Left hindlimb (tissue), 1 donor: Measurements from ENCODE around the gene LCE6A.

Experiments
- DNase-seq: peaks from one replicate; pipeline ENCODE4 v3.0.0-alpha.2; 2018

The LCE6A gene, protein sequence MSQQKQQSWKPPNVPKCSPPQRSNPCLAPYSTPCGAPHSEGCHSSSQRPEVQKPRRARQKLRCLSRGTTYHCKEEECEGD

DNA sequence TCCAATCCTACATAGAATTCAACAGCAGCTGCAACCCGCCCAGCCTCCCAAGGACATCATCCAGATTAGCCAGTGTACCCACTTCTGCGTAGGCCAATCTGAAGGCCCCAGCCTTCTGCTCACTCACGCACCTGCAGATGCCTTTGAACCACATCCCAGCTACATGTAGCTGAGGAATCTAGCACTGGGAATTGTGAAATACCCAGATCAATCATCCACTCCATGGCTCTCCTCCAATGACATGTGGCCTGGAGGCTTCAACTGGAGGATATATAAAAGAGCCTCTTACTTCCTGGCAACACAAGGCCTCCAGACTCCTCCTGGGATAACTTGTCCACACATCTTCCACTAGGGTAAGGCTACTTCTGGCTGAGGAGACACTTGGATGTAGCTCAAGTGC, at the start of gene LCE6A:
TSS of gene LCE6A (plus strand) at position 301 of the 400 bp plus-strand sequence. CDS start 665 bp downstream, outside the sequence.
- no peak for DNase-seq

DNA sequence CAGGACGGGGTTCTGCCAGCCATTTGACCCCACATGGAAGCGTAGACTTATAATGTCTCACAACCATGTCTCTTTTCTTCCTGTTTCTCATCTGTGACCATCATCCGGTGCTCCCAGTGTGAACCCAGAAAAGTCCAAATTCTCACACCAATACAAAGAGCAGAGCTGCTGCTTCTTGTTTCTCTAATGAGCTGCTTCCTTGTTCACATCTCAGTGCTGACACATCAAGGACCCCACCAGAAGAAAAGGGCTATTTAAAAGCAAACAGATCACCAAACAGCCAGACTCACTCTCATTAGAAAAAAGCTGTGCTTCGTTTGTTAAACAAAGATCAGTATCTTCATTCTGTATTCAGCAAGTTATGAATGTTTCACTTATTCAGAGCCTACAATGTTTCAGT, 47.0 kb upstream of the LCE6A start:
- no peak for DNase-seq

DNA sequence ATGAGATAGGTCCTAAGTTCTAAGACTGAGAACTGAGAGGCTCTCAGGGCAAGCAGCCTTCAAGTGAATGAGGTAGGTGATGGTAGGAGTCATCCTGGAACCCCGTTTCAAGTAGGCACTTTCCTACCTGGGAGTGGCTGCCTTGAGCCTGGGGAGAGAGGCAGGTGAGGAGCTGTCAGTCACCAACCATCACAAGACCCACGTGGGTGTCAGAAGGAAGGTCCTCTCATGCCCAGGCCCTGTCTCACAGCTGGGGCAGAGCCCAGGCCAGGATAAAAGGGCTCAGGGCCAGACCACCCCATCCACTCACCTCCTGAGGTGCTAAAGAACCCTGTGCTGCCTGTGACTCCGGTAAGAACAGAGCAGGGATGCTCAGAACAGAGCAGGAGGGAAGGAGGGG, 46.2 kb upstream of the LCE6A start, which contains the start of gene LCE1D:
TSS of gene LCE1D (plus strand) at position 301 of the 400 bp plus-strand sequence. CDS start 1,074 bp downstream, outside the sequence.
- DNase-seq = no peak

DNA sequence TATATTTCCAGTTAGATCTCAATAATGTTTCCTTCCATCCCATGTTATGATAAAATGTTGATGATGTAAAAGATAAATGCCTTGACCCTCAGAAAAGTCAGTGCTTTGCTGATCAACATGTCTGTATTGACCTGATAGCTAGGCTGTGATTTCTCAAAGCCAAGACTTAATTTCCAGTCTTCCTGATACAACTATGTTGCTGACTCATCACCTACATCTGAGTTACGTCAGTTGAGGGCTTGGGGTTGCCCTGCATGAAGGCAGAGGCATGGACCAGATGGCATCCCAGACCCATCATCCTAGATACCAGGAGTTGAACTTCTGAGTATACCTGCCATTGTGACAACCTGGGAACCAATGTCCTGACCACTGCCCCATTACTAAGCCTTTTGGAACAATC, 41.3 kb upstream of the LCE6A start:
- no peak for DNase-seq

DNA sequence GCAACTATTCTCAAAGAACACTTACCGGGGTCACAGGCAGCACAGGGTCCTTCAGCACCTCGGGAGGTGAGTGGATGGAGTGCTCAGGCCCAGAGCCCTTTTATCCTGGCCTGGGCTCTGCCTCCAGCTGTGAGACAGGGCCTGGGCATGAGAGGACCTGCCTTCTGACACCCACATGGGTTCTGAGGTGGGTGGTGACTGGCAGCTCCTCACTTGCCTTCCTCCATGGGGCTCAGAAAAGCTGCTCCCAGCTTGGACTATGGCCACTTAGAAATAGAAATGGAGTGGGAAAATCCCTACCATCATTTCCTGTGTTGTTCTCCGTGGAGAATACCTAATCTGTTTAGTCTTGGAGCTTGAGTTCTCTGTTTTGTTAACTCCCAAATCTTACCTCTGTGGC, 36.1 kb upstream of the LCE6A start, which contains the start of gene LCE1C:
TSS of gene LCE1C (minus strand) at position 76 of the 400 bp plus-strand sequence. CDS start 1,173 bp downstream, outside the sequence.
- DNase-seq = no peak

DNA sequence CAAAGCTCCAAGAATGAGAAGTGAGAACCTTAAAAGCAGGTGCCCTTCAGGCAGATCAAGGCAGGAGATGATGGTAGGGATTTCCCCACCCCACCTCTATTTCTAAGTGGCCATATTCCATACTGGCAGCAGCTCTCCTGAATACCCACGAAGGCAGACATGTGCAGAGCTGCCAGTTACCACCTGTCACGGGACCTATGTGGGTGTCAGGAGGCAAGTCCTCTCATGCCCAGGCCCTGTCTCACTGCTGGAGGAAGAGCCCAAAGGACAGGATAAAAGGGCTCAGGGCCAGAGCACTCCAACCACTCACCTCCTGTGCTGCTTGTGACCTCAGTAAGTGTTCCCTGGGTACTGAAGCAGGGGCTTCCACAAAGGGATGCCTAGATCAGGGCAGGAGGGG, 31.6 kb upstream of the LCE6A start:
- DNase-seq = no peak

DNA sequence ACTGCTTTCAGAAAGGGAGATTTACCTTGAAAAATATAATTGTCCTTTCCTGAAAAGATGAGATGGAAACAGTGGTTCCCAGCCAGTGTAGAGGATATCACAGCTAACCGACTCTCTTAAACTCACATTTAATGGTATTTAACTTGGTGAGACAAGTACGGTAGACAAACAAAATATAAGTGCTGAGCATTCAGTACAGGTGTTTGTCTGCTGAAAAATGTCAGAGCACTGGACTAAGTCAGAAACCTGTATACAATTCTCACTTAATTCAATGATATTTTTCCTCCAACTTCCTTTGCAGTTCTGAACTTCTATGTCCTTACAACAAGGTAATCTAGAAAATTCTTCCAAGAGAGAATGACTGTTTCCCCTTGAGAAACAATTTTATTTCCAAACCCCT, 31.0 kb upstream of the LCE6A start, which contains the start of gene LCE1B:
TSS of gene LCE1B (plus strand) at position 301 of the 400 bp plus-strand sequence. CDS start 476 bp downstream, outside the sequence.
- no peak for DNase-seq

DNA sequence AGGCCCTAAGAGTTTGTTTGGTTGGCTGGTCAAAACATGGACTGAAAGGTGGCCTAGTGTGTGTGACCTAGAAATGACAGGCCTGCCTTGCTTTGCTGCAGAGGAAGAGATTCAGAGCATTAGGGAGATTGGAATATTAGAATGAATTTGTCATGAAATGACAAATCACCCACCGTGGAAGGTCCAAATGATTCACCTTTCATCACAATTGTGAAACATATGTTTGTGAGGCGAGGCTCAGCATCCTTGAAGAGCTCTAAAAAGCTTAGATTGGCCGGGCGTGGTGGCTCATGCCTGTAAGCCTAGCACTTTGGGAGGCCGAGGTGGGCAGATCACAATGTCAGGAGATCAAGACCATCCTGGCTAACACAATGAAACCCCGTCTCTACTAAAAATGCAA, 25.3 kb upstream of the LCE6A start:
- no peak for DNase-seq

DNA sequence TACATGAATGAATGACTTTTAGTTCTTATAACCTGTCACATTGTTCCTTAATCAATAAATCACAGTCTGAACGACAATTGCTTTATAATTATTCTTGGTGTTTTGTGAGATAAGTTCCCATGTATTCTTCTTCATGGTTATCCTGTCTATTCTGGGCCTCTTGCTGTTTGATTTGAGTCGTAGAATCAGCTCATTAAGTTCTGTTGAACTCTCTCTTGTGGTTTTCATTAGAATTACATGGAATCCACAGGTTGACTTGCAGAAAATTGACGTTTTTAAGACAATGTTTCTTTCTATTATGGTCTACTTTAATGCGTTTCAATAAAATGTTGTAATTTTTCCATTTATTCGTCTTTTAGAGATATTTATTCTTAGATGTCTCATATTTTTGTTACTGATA, 19.4 kb upstream of the LCE6A start:
- DNase-seq = no peak

DNA sequence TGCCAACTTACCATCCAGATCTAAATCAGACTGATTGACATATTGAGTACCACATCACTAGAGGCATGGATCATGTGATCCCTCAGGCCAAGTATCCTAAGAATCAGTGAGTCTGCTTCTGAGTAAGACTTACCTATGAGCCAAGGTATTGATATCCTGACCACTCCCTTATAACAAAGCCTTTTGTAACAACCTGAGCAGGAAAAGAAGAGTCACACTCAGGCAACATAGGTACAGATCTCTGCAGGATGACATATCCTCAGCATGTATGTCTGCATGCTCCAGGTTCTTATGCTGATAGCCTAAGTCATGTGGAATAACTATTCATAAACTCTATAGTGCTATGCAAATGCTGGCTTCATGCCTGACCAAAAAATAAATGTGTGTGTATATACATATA, 17.7 kb upstream of the LCE6A start:
- DNase-seq = no peak

DNA sequence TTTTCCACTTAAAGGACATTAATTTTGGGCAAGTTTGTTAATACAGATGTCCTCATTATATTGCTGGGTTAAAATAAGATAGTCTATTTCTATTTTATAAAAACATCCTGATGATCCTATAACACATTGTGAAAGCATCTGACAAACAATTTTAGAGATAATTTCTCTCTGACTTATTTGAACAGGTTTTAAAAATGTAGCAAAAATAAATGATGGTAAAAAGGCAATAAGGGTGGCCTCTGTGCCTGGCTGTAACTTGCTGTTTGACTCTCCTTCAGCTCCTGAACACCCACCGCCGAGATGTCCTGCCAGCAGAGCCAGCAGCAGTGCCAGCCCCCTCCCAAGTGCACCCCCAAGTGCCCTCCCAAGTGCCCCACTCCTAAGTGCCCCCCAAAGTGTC, 15.5 kb upstream of the LCE6A start, which contains the start of gene LCE1A:
TSS of gene LCE1A (plus strand) at position 301 of the 400 bp plus-strand sequence. CDS start at position 301, 0 bp downstream.
- DNase-seq = no peak

DNA sequence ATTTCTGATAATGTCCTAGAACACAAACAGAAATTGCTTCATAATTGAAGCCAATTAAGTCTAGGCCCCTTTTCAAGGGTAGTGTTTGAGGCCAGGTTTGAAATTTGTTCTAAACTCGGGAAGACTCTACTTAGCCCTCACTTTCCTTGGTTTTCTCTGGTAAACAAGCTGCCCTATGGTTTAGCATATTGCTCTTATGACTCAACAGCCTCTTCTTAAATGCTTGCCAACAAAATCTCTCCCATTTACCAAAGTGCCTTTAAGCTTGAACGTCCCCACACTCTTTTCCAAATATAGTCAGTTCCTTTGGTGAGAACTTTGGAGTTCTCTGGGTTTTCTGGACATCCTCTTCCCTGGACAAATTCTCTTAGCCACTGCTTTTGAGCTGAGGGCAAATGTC, 5.8 kb upstream of the LCE6A start:
- DNase-seq = no peak

DNA sequence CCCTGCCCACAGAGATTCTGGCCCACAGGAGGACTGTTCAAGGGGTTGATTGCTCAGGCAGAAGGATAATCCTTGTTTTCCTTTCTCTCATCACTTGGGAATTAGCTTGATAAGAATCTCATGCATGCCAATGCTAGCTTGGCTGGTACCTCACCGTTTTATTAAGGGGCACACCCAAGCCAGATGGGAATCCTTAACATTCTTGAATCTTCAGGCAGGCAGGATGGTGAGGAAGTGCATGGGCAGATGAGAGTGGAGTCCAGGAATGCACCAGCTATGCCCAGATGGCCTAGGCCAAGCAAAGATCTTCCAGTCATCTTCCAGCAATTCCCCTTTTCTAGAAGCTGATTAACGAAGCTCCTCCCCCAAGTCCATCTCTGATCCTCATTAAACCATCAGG, 13.0 kb downstream of the LCE6A start:
- no peak for DNase-seq

DNA sequence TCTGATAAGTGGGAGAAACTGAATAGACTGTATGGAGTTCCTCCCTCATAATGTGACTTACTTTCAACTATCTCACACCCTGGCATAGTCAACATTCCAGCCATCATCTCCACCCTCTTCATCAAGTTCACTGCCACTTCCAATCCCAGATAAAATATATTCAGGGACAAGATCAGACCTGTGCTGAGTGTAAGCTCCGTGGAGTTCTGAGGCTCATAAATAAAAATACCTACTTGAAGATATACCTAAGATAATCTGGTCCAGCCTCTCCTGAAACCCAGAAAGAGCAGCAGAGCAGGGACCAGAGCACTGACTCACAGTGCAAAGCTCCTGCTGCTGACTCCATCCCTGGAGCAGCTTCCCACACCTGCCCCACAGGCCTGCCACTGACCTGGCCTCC, 15.4 kb downstream of the LCE6A start:
- no peak for DNase-seq

DNA sequence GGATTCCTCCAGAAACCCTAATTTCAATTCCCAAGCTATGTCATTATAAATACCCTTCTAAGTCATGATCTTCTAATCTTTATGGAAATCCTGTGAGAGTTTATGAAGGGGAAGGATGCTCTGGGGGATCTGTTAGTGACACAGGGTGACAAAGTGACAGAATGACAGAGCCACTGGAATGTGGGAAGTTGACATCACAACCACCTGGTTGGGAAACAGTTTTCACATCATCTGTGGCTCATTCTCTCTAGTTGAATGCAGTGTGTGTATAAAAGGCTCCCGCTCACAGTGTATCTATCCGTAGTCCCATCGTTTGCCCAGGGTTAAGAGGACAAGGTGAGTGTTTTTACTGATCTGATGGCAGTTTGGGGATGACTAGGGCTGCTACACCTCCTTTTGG, 17.0 kb downstream of the LCE6A start, which contains the start of gene LCE7A:
TSS of gene LCE7A (plus strand) at position 301 of the 400 bp plus-strand sequence. CDS start 702 bp downstream, outside the sequence.
- DNase-seq = no peak

DNA sequence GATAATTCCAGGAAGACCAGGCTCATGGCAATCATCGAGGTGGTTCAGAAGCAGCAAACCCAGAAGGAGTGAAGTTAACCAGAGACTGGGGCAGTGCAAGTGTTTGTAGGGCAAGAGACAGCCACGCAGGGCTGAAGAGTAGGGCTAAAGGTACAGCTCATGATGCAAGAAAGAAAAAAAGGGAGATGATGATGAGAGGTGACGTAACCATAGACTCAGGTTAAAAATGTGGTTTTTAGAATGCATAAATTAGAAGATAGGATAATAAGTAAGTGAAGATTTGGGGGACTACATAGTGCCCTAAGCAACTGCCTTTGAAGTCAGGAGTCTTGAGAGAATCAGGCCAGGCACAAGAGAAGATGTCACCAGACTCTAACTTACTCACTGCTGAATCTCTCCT, 17.5 kb downstream of the LCE6A start:
- DNase-seq = no peak

DNA sequence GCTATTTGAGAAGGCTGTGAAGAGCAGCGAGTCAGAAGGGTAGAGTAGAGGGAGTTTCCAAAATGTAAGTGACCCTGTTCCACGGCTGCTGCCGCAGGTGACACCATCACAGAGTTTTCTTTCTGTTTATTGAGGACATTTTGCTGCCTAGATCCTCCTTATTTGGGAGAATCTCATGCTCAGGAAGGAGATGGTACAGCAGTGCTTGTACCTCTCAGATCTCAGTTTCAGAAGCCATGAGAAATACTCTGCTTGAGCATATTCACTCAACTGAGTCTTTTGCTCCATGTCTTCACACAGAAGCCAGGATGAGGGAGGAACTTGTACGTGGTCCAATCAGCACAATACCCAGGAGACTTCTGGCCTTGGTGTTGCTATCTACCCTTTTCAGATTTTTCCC, 18.7 kb downstream of the LCE6A start:
- no peak for DNase-seq

DNA sequence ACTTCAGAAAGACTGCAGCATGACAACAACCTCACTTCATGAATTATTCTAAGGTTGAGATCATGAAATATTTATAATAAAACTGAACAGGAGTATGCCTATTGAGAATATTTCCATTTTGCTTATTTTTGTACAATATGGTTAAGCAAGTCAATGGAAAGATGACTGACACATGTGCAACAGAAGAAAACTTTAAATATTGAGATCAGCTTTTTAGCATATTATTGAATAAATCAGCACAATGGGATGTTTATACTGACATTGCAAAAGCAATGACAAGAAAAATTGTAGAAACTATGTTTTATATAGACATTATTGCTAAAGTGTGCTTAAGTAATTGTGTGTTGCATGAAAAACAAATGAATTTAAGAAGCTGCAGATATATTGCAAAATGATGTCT, 21.8 kb downstream of the LCE6A start:
- no peak for DNase-seq

DNA sequence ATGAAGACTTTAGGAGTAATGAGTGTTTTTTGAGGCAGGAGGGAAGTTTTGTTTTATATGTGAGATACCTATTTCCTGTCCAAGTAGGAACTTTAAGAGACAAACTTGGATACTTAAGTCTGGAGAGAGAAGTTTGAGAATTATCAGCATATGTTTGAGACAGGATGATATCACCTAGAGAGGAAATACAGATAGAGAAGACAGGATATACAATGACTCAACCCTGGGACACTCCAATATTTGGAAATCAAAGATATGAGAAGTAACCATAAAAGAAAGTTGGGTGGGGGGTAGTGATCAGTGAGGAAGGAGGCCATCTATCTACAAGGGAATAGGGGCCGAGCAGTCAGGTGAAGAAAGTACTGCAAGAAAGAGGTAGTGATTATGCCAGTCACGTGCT, 23.7 kb downstream of the LCE6A start:
- no peak for DNase-seq

DNA sequence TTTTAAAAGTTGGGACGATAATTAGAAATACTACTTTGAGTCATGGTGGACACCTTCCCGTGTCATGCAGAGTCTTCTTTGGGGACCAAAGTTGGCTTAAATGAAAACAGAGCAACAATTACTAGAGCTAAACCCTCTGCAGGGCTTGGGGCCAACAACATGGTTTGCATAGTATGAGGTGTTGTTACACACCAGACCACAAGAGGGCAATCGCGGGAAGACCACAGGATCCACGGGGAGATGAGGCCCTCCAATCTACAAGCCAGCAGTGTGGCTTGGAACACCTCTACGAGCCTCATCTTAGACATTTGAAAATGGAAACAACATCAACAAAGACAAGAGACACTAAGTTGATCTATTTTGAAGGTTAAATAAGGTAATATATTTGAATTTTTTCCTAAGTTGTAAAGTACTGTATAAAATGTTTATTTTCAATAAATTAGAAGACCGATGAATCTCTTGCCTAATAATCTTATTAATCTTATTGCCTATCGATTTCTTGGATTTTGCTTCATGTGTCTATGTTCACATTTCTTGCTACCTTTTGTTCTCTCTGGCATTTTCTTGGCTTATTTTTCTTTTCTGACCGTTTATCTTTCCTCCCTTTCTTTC, 27.3 kb downstream of the LCE6A start:
- DNase-seq = no peak

DNA sequence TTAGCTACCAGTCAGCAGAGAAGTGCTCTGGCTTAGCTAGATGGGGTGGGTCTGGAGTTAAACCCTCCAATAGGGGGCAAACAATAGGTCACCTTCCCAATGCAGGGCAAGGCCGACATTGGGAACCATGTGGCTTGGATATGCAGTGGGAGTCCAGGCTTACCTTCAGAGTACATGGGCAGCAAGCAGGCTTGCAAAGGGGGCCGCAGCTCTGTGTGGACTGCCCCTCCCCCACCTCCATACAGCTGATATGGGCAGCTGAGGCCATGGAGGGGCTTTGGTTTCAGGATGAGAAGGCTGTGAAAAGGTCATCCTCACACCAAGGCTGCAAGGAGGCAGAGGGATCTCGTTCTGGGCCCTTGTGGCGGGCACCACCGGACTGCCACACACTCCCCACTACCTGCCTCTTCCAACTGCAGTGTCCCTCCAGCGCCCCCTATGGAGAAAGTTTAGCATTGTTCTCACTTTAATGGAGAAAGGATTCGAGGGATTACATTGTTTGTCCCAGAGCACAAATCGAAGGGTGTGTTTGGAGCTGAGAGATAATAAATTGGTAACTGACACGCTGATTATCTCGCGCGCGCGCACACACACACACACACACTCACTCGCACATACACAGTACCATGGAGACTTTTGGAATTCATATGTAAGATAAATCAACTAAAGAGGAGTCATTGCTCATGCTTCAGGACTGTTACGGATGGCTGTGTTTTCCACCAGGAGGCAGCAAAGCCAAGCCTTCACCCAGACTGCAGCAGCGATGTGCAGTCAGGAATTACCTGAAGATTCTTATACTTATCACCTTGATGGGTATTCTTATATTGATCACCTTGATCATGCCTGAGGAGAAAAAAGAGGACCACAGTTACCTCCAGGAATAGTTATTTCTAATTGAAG, 28.4 kb downstream of the LCE6A start:
- DNase-seq = no peak

DNA sequence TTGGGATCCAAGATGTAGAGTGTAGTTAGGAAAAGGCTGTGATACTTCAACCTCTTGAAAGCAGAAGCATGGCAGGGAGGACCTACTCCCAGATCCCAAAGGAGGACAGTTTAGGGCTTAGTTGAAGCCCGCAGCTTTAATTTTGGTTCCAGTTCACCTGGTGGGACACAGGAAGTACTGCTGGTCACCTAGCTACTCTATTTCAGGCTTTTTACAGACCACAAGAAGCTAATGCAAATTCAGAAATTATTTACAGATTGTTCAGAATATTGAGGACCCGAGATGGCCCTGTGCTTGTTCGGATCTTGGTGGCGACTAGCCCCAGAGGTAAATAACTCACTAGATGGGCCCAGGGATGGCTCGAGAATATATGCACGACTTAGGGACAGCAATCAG, 29.1 kb downstream of the LCE6A start:
- no peak for DNase-seq

DNA sequence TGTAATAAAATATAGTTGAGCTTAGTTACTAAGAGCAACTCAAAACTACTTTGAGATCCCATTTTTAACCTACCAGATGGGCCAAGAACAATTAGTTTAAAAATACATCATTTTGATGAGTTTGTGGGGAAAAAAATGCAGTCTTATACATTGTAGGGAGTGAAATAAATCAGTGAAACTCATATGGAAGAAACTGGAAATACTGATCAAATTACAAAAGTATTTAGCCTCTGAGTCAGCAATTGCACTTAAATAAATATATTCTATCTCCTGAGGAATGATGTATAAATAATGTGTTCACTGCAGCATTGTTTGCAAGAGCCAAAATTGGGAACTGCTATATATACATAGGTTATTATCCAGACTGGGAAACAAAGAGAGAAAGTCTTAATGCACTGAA, 30.8 kb downstream of the LCE6A start:
- DNase-seq = no peak

DNA sequence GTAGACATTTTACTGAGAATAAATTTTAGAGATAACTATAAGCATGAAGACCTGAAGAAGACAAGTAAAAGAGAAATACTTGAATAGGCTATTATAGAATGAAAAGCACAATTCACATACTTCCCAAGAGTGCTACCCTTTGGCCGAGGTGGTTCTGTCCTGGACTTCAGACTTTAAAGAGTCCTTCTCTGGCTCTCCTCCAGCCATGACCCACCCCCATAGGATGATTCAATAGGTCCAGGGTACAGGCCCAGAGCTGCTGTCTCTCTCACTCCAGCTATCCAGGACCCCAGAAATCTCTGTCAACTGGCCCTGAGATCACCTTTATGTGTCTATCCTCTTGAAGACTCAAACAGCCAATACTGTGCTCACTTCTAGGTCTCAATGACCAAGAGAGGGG, 34.2 kb downstream of the LCE6A start:
- no peak for DNase-seq
